HG03025 (cell line): ENCODE measurements around the gene UBALD2.
"Not testable (repeated sequence)": the region's sequence is repeated elsewhere in the genome, so short reads cannot be mapped to it uniquely, and the experiment has no call there.

Experiments used
- ATAC-seq: cut with Tn5 transposase; IDR thresholded peaks from one replicate; pipeline ENCODE4 v1.9.1; 2021; ENCODE audit warnings: mild to moderate bottlenecking, moderate library complexity; ENCODE audit not compliant: unreplicated experiment, low FRiP score

The UBALD2 gene

GRCh38 chr17:76243826-76244679 is 21.1 kb upstream of the UBALD2 start:
- ATAC-seq = no peak

GRCh38 chr17:76244721-76245120 is 20.4 kb upstream of the UBALD2 start:
- ATAC-seq = not testable (repeated sequence)

- ATAC-seq = peak; percentile 92
These were observed 18.8 kb upstream of the UBALD2 start for GRCh38 chr17:76246080-76247066.

GRCh38 chr17:76247304-76247703 is 17.8 kb upstream of the UBALD2 start:
- no peak for ATAC-seq

- no peak for ATAC-seq
These were observed 16.9 kb upstream of the UBALD2 start for GRCh38 chr17:76248013-76248782.

GRCh38 chr17:76250141-76250540 is 15.0 kb upstream of the UBALD2 start:
- ATAC-seq = no peak

GRCh38 chr17:76251478-76252039 is 13.6 kb upstream of the UBALD2 start:
- ATAC-seq = no peak

- ATAC-seq = no peak
These were observed 12.9 kb upstream of the UBALD2 start for GRCh38 chr17:76252040-76252954.

GRCh38 chr17:76252967-76253766 is 12.0 kb upstream of the UBALD2 start:
- ATAC-seq = not testable (repeated sequence)

GRCh38 chr17:76253841-76254240 is 11.3 kb upstream of the UBALD2 start:
- ATAC-seq = no peak

- no peak for ATAC-seq
These were observed 10.9 kb upstream of the UBALD2 start for GRCh38 chr17:76254275-76254674.

- ATAC-seq = no peak
These were observed 9.2 kb upstream of the UBALD2 start for GRCh38 chr17:76255801-76256429.

GRCh38 chr17:76256430-76257050 is 8.6 kb upstream of the UBALD2 start:
- ATAC-seq = not testable (repeated sequence)

- ATAC-seq = no peak
These were observed 4.9 kb upstream of the UBALD2 start for GRCh38 chr17:76260220-76260619.

GRCh38 chr17:76260669-76261068 is 4.5 kb upstream of the UBALD2 start:
- no peak for ATAC-seq

GRCh38 chr17:76261421-76262215 is 3.5 kb upstream of the UBALD2 start:
- no peak for ATAC-seq
